ENCODE data around the gene SORCS2.

- TF ChIP-seq MAX (IDR thresholded peaks at IDR 0.05; ENCODE audit: low read depth, low read length) (no peak), CTCF (IDR thresholded peaks at IDR 0.05; ENCODE audit: low read depth, low read length) (no peak), POLR2A (IDR thresholded peaks at IDR 0.05; ENCODE audit: extremely low read depth, insufficient read length) (no peak), MYC (IDR thresholded peaks at IDR 0.05; ENCODE audit: low read depth, low read length) (no peak)
These were observed 561.7 kb downstream of the SORCS2 start for GRCh38 chr4:7753931-7754465.
